GM19468 (cell line): ENCODE data around the gene CXorf58.
"Not testable (repeated sequence)": the region's sequence is repeated elsewhere in the genome, so short reads cannot be mapped to it uniquely, and the experiment has no call there.

Experiments used
- ATAC-seq: cut with Tn5 transposase; IDR thresholded peaks from one replicate; pipeline ENCODE4 v1.9.1; 2021; ENCODE audit warnings: mild to moderate bottlenecking, moderate library complexity, moderate number of reproducible peaks; ENCODE audit not compliant: unreplicated experiment; ENCODE audit errors: extremely low read depth

CXorf58 gene

GRCh38 chrX:23945206-23945605, 37.4 kb downstream of the CXorf58 start:
- ATAC-seq, result no peak

- no peak for ATAC-seq
Observed at GRCh38 chrX:23952391-23952790, 44.6 kb downstream of the CXorf58 start.

- ATAC-seq, result peak; percentile 73
Observed at GRCh38 chrX:23952984-23953907, 45.4 kb downstream of the CXorf58 start.

GRCh38 chrX:23953908-23954269, 46.1 kb downstream of the CXorf58 start:
- no peak for ATAC-seq

GRCh38 chrX:23954396-23954795, 46.6 kb downstream of the CXorf58 start:
- no peak for ATAC-seq

- ATAC-seq, result no peak
Observed at GRCh38 chrX:23959781-23960180, 52.0 kb downstream of the CXorf58 start.

GRCh38 chrX:23964191-23964590, 56.4 kb downstream of the CXorf58 start:
- ATAC-seq, result no peak

GRCh38 chrX:23965630-23966029, 57.8 kb downstream of the CXorf58 start:
- ATAC-seq, result not testable (repeated sequence)

- ATAC-seq, result no peak
Observed at GRCh38 chrX:23978491-23978890, 70.7 kb downstream of the CXorf58 start.

GRCh38 chrX:23980011-23980441, 72.2 kb downstream of the CXorf58 start:
- no peak for ATAC-seq

- no peak for ATAC-seq
Observed at GRCh38 chrX:23981222-23981621, 73.4 kb downstream of the CXorf58 start.

- no peak for ATAC-seq
Observed at GRCh38 chrX:23981711-23982110, 73.9 kb downstream of the CXorf58 start.

- no peak for ATAC-seq
Observed at GRCh38 chrX:23982891-23983290, 75.1 kb downstream of the CXorf58 start.
